NT2/D1 (cell line): ENCODE data around the gene PAPSS2.

ENCODE experiments used
- YY1 ChIP-seq: IDR thresholded peaks from 2 replicates; pipeline ENCODE4 v1.6.1; 2011; ENCODE audit not compliant: insufficient read length, insufficient read depth
- ZNF274 ChIP-seq: IDR thresholded peaks from 2 replicates; pipeline ENCODE4 v1.6.1; 2011; ENCODE audit warnings: mild to moderate bottlenecking, low read depth, low read length

DNA sequence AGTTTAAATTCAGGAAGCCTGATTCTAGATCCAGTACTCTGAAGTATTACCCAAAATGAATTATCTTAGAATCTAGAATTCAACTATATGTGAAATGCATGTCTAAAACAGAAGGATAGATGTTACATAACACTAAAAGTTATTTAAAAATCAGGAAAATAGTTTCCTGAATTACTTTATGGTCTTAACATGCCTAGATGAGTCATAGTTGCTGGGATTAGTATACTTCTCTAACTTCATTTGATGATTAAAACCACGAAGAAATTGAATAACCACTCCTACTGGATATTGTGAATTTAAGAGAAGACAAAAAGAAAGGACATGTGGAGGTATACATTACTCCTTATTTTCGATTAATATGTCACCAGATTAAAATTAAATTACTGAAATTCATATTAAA lies 92.9 kb downstream of the PAPSS2 start:
- TF ChIP-seq YY1 (no peak), ZNF274 (no peak)
